ENCODE measurements around the gene CENPN. TPM values are rescaled to one million over a fixed set of nuclear protein-coding genes. Genes with fewer than 3 reads are reported as not detected.

Gene CENPN
- total RNA-seq, 1 donor from 2014 or later, result 7.2 TPM

GRCh38 chr16:81012974-81013373, 6.0 kb downstream of the CENPN start:
- no peak for ATAC-seq
- intact Hi-C loops (cut with micrococcal nuclease), result no loop called here
- DNase-seq, result no peak

GRCh38 chr16:81014672-81015071, 7.7 kb downstream of the CENPN start:
- intact Hi-C loops (cut with micrococcal nuclease), result no loop called here
- no peak for DNase-seq

GRCh38 chr16:81018496-81018895, 11.5 kb downstream of the CENPN start:
- no peak for ATAC-seq
- DNase-seq, result no peak
- intact Hi-C loops (cut with micrococcal nuclease), result no loop called here

More at GRCh38 chr16:81014672-81015071, 7.7 kb downstream of the CENPN start:
- ATAC-seq, result no peak

- DNase-seq (no peak), ATAC-seq (no peak)
- intact Hi-C loops (cut with micrococcal nuclease), result no loop called here
Observed at GRCh38 chr16:81026429-81026828, 19.4 kb downstream of the CENPN start.

GRCh38 chr16:81029930-81030604, 23.1 kb downstream of the CENPN start:
- DNase-seq, result no peak
- intact Hi-C loops (cut with micrococcal nuclease), result no loop called here
- no peak for ATAC-seq

- ATAC-seq (peak; percentile 97), DNase-seq (peak; percentile 95)
- intact Hi-C loops (cut with micrococcal nuclease), result no loop called here
Observed at GRCh38 chr16:81035398-81035974, 28.5 kb downstream of the CENPN start, which contains the start of gene ATMIN. ATMIN (plus strand) TSS chr16:81035842; CDS start chr16:81035871, 29 bp downstream.

GRCh38 chr16:81035975-81036750, 29.1 kb downstream of the CENPN start:
- ATAC-seq (peak; percentile 49), DNase-seq (peak; percentile 54)
- intact Hi-C loops (cut with micrococcal nuclease), result no loop called here

GRCh38 chr16:81036751-81037350, 29.8 kb downstream of the CENPN start:
- peak; percentile 15 for ATAC-seq
- no peak for DNase-seq
- intact Hi-C loops (cut with micrococcal nuclease), result no loop called here

- ATAC-seq (no peak), DNase-seq (no peak)
Observed at GRCh38 chr16:81040131-81040530, 33.1 kb downstream of the CENPN start.

GRCh38 chr16:81040842-81041241, 33.8 kb downstream of the CENPN start:
- ATAC-seq, result no peak
- no peak for DNase-seq
- intact Hi-C loops (cut with micrococcal nuclease), result no loop called here

More at GRCh38 chr16:81040131-81040530, 33.1 kb downstream of the CENPN start:
- intact Hi-C loops (cut with micrococcal nuclease), result no loop called here

GRCh38 chr16:81041696-81042095, 34.7 kb downstream of the CENPN start:
- ATAC-seq, result no peak
- intact Hi-C loops (cut with micrococcal nuclease), result no loop called here
- DNase-seq, result no peak

- intact Hi-C loops (cut with micrococcal nuclease), result no loop called here
- DNase-seq (no peak), ATAC-seq (no peak)
Observed at GRCh38 chr16:81042821-81043220, 35.8 kb downstream of the CENPN start.

GRCh38 chr16:81053761-81054160, 46.7 kb downstream of the CENPN start:
- intact Hi-C loops (cut with micrococcal nuclease), result no loop called here
- DNase-seq, result no peak
- ATAC-seq, result no peak

GRCh38 chr16:81060576-81061306, 53.7 kb downstream of the CENPN start:
- no peak for DNase-seq
- no peak for ATAC-seq
- intact Hi-C loops (cut with micrococcal nuclease), result no loop called here

- intact Hi-C loops (cut with micrococcal nuclease), result no loop called here
- ATAC-seq, result no peak
- no peak for DNase-seq
Observed at GRCh38 chr16:81061307-81061640, 54.3 kb downstream of the CENPN start.

GRCh38 chr16:81061871-81062608, 55.0 kb downstream of the CENPN start:
- ATAC-seq (no peak), DNase-seq (no peak)
- intact Hi-C loops (cut with micrococcal nuclease), result no loop called here

GRCh38 chr16:81066681-81067080, 59.7 kb downstream of the CENPN start:
- ATAC-seq (no peak), DNase-seq (no peak)
- intact Hi-C loops (cut with micrococcal nuclease), result no loop called here

- intact Hi-C loops (cut with micrococcal nuclease), result no loop called here
- ATAC-seq (no peak), DNase-seq (no peak)
Observed at GRCh38 chr16:81067166-81067565, 60.2 kb downstream of the CENPN start.

- DNase-seq (no peak), ATAC-seq (no peak)
- intact Hi-C loops (cut with micrococcal nuclease), result no loop called here
Observed at GRCh38 chr16:81069063-81069462, 62.0 kb downstream of the CENPN start.
